MM.1S (cell line): ENCODE measurements around the gene SLC6A3.

Experiments used
- DNase-seq: peaks from one replicate; pipeline ENCODE4 v3.0.0-alpha.2; 2015
- H2AFZ ChIP-seq: fragments of 300-600 bp; sonication (generic); 2 replicates; pipeline ENCODE4 v1.6.0; 2016; ENCODE audit warnings: antibody characterized with exemption, low read length
- H3F3A ChIP-seq: fragments of 300-600 bp; sonication (generic); 2 replicates; pipeline ENCODE4 v1.6.1; 2016; ENCODE audit warnings: mild to moderate bottlenecking, antibody characterized with exemption, low read length, moderate library complexity, mixed read lengths; ENCODE audit not compliant: insufficient read depth
- H3K27ac ChIP-seq: fragments of 300-600 bp; sonication (generic); 2 replicates; pipeline ENCODE4 v1.5.1; 2016; ENCODE audit warnings: mild to moderate bottlenecking, low read length
- H3K27me3 ChIP-seq: fragments of 300-600 bp; sonication (generic); replicated peaks from 2 replicates; pipeline ENCODE4 v1.6.0; 2016; ENCODE audit warnings: low read length; ENCODE audit not compliant: insufficient read depth
- H3K36me3 ChIP-seq: fragments of 300-600 bp; sonication (generic); replicated peaks from 2 replicates; pipeline ENCODE4 v1.6.1; 2016; ENCODE audit warnings: mild to moderate bottlenecking, low read length, mixed read lengths; ENCODE audit not compliant: insufficient read depth
- H3K4me1 ChIP-seq: fragments of 300-600 bp; sonication (generic); 2 replicates; pipeline ENCODE4 v1.6.1; 2016; ENCODE audit warnings: low read length, mixed read lengths
- H3K4me2 ChIP-seq: fragments of 300-600 bp; sonication (generic); 2 replicates; pipeline ENCODE4 v1.6.0; 2016; ENCODE audit warnings: low read depth, low read length
- H3K4me3 ChIP-seq: fragments of 300-600 bp; sonication (generic); 2 replicates; pipeline ENCODE4 v1.5.1; 2016; ENCODE audit warnings: low read length, mixed read lengths
- H3K79me2 ChIP-seq: fragments of 300-600 bp; sonication (generic); 2 replicates; pipeline ENCODE4 v1.6.1; 2016; ENCODE audit warnings: mixed run types, low read length, mixed read lengths
- H3K9ac ChIP-seq: fragments of 300-600 bp; sonication (generic); 2 replicates; pipeline ENCODE4 v1.6.1; 2016; ENCODE audit warnings: low read length, mixed read lengths
- H3K9me2 ChIP-seq: fragments of 300-600 bp; sonication (generic); replicated peaks from 2 replicates; pipeline ENCODE4 v1.6.1; 2016; ENCODE audit warnings: mild to moderate bottlenecking, low read length, mixed read lengths; ENCODE audit not compliant: insufficient read depth
- H3K9me3 ChIP-seq: fragments of 300-600 bp; sonication (generic); replicated peaks from 2 replicates; pipeline ENCODE4 v1.6.1; 2016; ENCODE audit warnings: mild to moderate bottlenecking, low read length, mixed read lengths; ENCODE audit not compliant: insufficient read depth
- H4K20me1 ChIP-seq: fragments of 300-600 bp; sonication (generic); 2 replicates; pipeline ENCODE4 v1.6.1; 2016; ENCODE audit warnings: mild to moderate bottlenecking, low read length, moderate library complexity, mixed read lengths; ENCODE audit not compliant: insufficient read depth
- EZH2 ChIP-seq: fragments of 300-600 bp; sonication (generic); optimal IDR thresholded peaks from 2 replicates; pipeline ENCODE3; 2017; ENCODE audit warnings: low read depth, mild to moderate bottlenecking, antibody characterized with exemption, low read length, mixed read lengths
- EZH2phosphoT487 ChIP-seq: fragments of 300-600 bp; sonication (generic); IDR thresholded peaks from 2 replicates; pipeline ENCODE4 v1.6.1; 2018; ENCODE audit warnings: antibody characterized with exemption, low read length
- TF ChIP-seq, protein P1 (sequence below): fragments of 300-600 bp; sonication (generic); IDR thresholded peaks from 2 replicates; pipeline ENCODE4 v1.5.1; 2016; ENCODE audit warnings: antibody characterized with exemption, low read length, mixed read lengths

Gene SLC6A3

DNA sequence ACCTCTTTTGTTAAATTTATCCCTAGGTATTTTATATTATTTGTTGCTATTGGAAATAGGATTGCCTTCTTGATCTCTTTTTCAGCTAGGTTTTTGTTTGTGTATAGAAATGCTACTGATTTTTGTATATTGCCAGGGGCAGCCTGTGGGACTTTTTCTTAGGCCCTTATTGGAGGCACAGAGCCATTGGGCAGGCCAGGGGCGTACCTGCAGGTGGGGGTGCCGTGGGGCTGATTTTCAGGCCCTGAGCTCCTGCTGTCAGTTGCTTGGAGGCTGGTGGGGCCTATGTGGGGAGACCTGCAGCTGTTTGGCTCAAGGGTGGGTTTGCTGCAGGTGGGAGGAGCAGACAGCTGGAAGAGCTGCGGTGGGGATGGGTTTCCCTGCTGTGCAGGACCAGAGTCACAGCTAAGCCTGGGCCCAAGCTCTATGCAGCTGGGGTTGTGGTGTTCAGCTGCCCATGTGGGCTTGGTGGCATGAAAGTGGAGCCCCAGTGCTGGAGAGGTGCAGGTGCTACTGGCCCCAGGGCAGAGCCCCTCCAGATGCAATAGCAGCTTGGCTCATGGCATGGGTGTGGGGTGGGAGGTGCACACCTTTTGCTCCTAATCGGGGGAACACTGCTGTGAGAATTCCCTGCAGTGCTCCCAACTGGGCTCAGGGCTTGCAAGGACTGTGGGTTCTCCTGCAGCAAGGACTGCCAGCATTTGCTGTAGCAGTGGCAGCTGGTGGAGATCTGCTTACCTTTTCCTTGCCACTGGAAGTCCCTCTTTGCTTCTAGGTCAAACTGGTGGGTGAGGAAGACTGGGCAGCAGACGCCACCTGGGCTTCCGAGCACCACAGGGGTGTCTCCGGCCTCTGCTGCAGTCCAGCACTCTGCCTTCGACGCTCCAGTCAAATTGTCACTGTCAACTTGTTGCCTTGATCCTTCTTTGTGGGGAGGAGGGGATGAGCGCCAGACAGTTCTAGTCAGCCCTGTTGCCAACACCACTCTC, 92.7 kb downstream of the SLC6A3 start:
- H4K20me1 ChIP-seq, result no peaks in the 10 kb centered on the region
- H3K27ac ChIP-seq, result no peak overlapping the region
- no peak for DNase-seq
- H3K4me1 ChIP-seq, result no peaks in the 10 kb centered on the region
- H2AFZ ChIP-seq, result no peak overlapping the region
- H3K4me3 ChIP-seq, result no peak overlapping the region
- no peak overlapping the region for H3K4me2 ChIP-seq
- H3K9me2 ChIP-seq, result no peaks in the 10 kb centered on the region
- no peaks in the 10 kb centered on the region for H3F3A ChIP-seq
- TF ChIP-seq, protein P1, sequence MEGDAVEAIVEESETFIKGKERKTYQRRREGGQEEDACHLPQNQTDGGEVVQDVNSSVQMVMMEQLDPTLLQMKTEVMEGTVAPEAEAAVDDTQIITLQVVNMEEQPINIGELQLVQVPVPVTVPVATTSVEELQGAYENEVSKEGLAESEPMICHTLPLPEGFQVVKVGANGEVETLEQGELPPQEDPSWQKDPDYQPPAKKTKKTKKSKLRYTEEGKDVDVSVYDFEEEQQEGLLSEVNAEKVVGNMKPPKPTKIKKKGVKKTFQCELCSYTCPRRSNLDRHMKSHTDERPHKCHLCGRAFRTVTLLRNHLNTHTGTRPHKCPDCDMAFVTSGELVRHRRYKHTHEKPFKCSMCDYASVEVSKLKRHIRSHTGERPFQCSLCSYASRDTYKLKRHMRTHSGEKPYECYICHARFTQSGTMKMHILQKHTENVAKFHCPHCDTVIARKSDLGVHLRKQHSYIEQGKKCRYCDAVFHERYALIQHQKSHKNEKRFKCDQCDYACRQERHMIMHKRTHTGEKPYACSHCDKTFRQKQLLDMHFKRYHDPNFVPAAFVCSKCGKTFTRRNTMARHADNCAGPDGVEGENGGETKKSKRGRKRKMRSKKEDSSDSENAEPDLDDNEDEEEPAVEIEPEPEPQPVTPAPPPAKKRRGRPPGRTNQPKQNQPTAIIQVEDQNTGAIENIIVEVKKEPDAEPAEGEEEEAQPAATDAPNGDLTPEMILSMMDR, result no peak
- H3K9ac ChIP-seq, result no peak overlapping the region
- no peaks in the 10 kb centered on the region for H3K36me3 ChIP-seq
- no peaks in the 10 kb centered on the region for H3K27me3 ChIP-seq
- no peaks in the 10 kb centered on the region for H3K79me2 ChIP-seq
- no peaks in the 10 kb centered on the region for H3K9me3 ChIP-seq

DNA sequence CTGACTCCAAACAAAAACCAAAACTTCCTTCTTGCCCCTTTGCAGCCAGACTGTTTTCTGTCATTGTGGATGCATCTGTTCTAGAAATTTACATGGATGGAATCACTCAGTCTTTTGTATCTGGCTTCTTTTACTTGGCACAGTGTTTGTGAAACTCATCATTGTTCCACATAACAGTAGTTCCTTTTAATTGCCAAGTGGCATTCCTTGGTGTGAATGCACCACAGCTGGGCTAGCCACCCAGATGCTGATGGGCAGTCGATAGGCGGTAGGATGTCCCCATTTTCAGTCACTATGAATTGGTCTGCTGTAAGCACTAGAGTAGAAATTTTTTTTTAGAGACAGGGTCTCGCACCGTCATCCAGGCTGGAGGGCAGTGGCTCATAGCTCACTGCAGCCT, 94.1 kb downstream of the SLC6A3 start:
- Histone ChIP-seq H4K20me1 (no peaks in the 10 kb centered on the region), H2AFZ (no peak overlapping the region)

DNA sequence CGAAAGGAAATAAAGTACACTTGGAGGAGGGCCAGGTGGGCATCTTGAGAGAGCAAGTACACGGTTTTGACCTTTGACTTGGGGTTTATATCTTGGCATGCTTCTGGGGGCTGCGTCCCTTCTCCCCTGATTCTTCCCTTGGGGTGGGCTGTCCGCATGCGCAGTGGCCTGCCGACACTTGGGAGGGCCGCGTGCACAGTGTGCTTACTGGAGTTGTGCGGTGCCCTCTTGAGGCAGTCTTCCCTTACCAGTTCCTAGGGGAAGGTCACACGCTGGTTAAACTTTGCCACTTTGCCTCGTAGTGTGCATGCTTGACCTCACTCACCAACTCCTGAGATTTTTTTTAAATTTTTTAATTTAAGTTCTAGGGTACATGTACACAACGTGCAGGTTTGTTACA, 96.0 kb downstream of the SLC6A3 start:
- Histone ChIP-seq H3K4me1 (peaks cover 8% of the 10 kb centered on the region; the same call in 1 of the 2 replicates), H4K20me1 (no peaks in the 10 kb centered on the region), H3K27ac (no peak overlapping the region), H3K4me3 (no peak overlapping the region), H3K9me2 (no peaks in the 10 kb centered on the region), H3K36me3 (no peaks in the 10 kb centered on the region), H3K9ac (no peak overlapping the region), H3F3A (peaks cover 1% of the 10 kb centered on the region), H3K9me3 (no peaks in the 10 kb centered on the region), H2AFZ (no peak overlapping the region), H3K79me2 (peaks cover 18% of the 10 kb centered on the region), H3K27me3 (no peaks in the 10 kb centered on the region), H3K4me2 (no peak overlapping the region)
- no peak for TF ChIP-seq EZH2phosphoT487
- TF ChIP-seq, protein P1, result no peak
- no peak for TF ChIP-seq EZH2
- no peak for DNase-seq

More for the DNA sequence above, 94.1 kb downstream of the SLC6A3 start:
- peaks cover 3% of the 10 kb centered on the region; the same call in 1 of the 2 replicates for H3K79me2 ChIP-seq
- H3K4me3 ChIP-seq, result no peak overlapping the region
- H3K9ac ChIP-seq, result no peak overlapping the region
- 0 out of 2 replicates have a peak, but pooled peaks cover 1% of the 10 kb centered on the region for H3K4me1 ChIP-seq
- no peak overlapping the region for H3K27ac ChIP-seq
- no peak for DNase-seq
- no peaks in the 10 kb centered on the region for H3K9me2 ChIP-seq
- H3F3A ChIP-seq, result no peaks in the 10 kb centered on the region
- TF ChIP-seq, protein P1, result no peak
- TF ChIP-seq EZH2phosphoT487 (no peak), EZH2 (no peak)
- H3K36me3 ChIP-seq, result no peaks in the 10 kb centered on the region
- no peaks in the 10 kb centered on the region for H3K27me3 ChIP-seq
- no peak overlapping the region for H3K4me2 ChIP-seq
- no peaks in the 10 kb centered on the region for H3K9me3 ChIP-seq
